Bone marrow (tissue), 2 donors: ENCODE data around the gene BAZ2A.
A peak's percentile ranks its signal among the peaks of the same experiment; 100 is the strongest.

Source experiments
- DNase-seq, 2 donors: peaks; one replicate each; lab custom pipeline; 2025; lab: John Stamatoyannopoulos, UW

The BAZ2A gene

DNA sequence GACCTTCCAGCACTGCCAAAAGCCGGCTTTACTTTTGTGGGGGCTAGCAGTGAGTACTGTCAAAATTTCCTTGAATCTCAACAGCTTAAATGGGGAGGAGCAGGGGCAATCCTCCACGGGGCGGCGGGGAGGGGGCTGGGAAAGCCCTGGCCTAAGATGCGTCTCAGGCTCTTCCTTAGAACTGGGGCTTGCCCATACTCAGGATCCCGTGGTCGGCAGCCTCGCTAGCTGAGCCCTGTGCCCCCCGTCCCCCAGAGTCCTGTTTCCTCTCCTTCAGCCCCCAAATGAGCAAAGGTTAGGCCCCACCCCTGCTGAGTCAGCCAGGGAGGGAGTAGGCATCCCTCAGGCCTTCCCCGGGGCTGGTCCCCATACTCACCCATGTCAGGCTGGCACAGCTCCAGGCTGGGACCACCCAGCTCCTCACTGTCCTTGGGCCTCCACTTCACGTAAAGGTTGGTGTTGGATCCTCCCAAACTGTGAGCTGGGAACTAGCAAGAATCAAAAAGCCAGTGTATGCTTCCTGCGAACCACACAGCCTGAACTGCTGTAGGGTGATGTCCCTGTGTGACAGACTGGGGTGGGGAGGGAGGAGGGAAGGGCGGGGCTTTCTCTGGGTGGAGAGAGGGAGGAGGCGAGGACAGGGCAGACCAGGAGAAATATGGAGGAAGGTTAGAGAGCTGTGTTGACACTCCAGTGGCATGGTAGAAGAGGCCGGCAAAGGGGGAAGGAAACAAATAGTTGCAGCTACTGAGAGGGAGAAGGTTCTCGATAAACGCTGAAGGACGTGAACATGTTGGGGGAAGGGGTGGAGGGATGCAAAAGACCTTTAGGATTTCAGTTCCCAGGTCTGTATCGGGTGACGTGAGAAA lies 5.9 kb upstream of the BAZ2A start:
- DNase-seq, result peak; percentile 78 to 82

DNA sequence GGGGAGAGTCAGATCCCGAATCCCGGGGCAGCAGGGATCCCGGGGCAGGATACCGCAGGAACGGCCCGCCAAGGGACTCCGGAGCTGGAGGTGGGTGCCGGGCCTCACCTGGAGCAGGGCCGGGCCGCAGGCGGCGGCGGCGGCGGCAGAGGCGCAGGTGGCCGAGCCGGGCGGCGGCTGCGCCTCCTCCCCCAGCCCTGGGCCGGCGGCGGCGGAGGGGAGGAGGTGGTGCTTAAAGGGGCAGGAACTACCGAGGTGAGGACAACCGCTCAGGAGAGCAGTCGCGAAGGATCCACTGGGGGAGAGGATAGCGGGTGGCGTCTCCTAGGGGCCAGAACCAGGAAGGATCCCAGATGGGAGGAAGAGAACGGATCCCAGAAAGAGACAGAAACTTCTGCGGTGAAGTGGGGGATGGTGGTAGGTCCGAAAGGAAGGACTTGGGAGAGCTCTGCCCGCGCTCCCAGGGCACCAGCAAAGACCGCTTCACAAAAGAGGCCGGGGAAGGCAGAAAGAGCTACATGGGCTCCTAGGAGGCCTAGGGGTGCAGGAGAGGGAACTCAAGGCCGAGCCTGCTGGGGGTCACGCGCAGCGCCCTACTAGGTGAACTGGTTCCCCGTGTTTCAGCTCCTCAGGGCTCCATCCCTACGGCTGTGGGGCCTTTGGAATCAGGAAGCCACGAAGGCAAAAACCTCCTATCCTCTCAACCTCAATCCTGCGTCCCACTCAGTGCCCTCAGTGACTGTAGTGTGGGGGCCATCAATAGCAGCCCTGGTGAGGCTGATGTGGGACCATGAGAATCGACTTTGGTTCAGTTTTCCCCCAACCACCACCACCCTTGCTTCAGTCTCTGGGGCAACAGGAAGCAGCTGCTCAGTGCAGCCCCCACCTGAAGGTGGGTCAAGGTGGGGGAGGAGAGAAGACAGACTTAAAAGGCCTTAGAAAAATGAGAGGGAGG lies 5.0 kb upstream of the BAZ2A start:
- peak; percentile 9 to 36 for DNase-seq

DNA sequence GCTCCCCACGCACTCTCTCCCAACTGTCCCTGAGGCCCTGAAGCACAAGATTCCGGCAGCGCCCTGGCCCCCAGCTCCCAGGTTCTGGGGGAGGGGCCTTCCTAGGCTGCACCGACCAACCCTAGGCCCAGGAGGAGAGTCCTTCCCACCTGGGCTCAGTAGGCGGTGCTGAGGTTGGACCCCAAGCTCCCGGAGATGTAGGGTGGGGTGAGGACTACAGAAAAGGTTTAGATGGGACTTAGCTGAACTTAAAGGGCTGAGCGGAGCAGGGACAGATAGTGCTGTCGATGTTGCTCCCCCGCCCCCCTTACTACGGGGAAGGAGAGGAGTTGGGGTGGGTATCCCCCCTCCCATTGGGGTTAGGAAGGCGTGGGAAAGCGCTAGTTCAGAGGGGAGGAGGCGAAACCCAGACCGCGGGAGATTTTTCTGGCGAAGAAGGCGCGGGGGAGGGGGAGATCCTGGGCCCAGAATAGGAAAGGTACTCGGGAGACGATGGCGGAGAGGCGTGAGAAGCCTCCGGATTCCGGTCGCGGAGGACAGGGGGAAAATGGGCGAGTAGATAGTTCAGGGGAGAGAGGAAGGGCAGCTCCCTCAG lies 4.2 kb upstream of the BAZ2A start:
- no peak for DNase-seq

DNA sequence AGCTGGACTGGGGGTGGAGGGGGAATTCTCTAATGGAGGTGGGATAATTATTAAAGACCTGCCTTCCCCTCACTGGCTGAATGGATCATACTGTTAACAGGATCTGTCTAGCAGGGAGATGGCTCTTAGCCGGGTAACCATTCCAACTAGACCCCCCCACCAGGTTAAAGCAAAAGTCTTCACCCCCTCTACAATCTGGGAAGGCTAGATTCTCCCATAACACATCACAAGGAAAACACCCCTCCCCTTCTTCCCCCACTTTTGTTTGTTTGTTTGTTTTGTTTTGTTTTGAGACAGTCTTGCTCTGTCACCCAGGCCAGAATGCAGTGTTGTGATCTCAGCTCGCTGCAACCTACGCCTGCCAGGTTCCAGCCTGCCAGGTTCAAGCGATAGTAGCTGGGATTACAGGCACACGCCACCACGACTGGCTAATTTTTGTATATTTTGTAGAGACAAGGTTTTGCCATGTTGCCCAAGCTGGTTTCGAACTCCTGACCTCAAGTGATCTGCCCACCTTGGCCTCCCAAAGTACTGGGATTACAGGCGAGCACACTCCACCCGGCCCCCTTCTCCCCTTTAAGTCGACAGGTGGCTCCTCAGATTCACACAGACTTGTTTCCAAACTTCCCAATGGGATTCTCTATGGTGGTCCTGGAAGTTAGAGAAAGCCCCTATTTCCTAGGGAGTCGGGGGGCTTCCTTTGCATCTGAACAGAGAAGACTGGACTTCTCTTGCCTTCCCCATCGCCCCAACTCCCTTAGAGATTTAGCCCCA lies 3.5 kb upstream of the BAZ2A start:
- no peak for DNase-seq

DNA sequence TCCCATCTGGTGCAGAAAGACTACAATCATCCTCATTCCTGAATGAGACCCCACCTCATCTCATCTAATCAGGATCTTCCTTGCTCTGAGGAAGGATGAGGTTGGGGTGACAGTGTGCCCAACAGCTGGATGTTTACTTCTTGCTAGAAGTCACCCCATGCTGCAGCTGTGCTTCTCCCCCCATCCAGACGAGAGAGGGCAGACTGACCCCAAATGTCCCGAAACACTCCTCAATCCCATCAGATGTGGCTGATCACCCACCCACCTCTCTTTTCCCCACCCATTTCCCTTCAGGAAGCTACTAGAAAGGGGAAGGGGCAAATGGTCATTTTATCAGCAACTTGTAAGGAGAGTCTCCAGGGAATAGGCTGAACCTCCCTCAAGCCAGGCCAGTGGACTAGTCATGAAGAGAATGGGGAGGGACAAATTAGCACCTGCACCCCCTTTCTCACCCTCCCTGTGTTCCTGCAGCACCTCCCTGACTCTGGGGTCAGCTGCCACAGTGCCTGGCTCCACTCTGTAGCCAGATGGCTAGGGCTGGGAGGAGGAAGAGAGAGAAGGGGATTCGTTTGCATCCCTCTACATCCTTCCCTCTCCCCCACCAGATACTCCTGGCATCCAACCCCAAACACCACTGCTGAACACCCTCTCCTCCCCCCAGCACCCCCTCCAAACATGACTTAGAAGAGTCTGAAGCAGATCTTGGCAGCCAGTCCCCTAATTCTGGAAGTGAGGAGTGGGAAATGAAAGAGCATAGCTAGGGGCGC lies 2.8 kb upstream of the BAZ2A start:
- DNase-seq, result no peak

DNA sequence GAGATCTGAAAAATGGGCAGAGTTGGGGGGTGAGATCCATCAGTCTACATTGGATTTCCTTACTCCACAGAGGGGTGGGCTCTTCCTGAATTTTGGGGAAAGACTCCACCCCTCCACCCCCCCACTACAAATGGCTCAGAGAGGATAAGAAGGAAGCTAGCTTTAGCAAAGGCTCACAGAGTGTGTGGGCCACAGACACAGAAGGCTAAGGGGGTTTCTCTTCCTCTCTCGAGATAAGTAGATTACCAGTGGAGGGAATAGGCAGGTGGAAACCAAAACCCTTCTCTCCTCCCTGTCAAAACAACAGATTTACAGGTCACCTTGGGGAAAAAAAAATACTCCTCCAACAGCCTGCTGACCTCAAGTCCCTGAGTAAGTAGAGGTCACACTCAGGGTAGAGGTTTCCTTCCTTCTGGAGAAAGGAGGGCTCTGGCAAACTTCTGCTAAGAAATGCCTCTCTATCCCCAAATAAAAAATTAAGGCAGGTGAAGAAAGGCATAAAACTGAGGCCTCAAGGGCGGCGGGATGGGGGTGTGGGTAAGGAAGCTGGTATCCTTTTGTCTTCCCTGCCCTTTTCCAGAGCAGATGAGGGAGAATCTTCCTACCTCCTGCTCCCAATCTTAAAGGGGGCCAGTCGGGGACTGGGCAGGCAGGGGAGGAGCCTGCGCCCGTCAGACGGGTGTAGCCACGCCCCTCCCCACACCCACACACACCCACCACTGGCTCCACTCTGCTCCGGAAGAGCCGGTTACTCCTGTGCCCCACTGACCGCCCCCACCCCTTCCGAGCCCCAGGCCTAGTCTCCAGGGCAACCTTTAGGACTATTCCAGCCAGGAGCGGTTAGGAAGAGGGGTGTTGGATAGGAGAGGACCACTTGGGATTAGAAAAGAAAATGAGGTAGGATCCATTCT lies 1.9 kb upstream of the BAZ2A start:
- DNase-seq, result peak in 1 of 2 donors; percentile 3

DNA sequence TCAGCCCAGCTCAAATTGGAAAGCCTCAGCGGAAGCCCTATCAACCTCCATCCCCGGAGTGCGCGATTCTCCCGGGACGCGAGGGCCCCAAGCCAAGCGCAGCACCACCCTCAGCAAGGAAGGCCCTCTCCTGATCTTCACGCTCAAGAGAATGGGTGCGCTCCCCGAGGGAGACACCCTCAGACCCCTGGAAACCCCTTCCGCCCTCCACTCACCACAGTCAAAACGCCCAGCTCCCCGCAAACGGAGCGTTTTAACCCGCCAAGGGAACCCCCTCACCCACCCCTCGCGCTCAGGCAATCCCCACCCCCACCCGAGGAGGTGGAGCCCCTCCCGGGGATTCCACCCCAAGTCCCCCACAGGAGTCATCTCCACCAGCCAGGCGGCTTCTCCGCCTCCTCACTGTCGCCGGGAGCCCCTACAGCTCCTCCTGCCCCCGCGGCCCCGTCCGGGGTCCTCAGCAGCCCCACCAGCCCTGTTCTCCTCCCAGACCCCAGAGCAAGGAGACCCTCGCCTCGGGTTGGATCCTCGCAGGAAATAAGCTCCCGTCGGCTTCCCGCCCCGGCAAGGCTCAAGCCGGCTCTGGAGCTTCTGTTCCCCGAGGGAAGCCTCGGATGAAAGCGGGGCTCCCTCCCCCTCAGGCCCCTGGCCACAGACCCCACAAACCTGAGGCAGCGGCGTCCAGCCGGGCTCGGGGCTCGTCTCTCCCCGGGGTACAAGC lies 507 bp downstream of the BAZ2A start:
- peak in 1 of 2 donors; percentile 30 for DNase-seq

DNA sequence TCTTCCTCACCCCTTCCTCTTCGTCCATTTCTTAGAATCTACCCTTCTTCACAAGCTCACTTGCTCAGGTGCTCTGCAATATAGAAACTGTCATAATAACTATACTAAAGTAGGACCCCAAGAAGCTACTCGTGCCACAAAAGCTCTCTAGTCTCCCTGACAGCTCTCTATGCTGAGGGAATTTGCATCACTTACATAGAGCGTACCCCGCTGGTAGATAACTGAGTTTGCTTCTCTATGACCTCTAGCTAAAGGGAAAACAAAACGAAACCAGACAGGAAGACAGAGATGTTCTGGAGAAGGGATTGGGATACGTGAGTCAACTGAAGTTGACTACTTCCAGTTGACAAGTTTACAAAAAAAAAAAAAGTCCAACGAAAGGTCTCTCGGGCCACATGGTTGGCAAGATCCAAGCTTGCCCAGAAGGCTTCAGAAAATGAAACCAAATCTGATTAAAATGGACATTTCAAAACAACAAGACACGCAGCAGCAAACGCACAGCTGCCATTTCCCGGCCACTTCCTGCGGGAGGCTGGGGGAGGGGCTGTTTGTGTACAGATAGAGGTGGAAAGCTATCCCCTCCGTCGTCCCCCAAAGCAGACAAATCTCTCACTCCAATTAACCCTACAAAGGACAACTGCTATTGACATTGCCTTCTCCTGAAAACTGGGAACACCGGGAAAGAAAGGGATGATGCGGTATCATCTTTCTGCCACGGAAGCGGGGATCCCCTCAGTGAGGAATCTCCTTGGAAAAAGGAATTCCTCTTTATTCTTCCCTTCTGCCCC lies 1.3 kb downstream of the BAZ2A start:
- DNase-seq, result peak in 1 of 2 donors; percentile 75

DNA sequence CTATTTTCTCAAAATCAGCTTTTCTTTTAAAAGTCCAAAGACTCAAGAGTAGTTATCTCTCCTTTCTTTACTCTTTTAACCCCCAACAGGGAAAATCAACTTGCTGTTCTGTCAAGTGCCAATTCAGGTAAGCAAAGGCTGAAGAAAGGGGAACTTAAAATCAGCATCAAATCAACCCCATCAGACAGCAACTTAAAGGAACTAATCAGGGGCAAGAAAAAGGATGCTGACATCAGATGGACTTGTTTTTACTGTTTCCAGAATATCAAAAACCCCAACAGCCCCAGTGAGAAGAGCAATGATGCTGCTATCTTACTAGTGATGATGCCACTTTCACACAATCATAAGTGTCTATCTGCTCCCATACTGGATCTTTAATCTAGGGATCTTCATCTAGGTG lies 3.4 kb downstream of the BAZ2A start:
- no peak for DNase-seq

DNA sequence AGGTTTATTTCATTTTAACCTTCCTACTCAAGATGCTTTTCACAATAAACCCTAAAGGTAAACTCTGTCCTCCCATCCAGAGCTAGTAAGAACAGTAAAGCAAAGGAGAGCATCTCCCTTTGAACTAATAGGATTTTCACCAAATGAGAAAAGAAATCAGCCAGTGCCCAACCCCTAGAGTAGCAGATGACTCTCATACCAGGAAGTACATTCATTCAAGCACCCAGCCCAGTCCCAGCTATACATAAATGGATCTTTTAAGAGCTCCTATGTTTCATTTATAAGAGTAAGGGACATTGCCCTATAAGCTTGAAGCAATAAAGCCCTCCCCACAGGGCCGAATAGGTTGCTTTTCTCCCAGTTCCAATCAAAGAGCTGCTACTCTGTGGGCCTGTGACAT lies 7.6 kb downstream of the BAZ2A start:
- DNase-seq, result no peak

DNA sequence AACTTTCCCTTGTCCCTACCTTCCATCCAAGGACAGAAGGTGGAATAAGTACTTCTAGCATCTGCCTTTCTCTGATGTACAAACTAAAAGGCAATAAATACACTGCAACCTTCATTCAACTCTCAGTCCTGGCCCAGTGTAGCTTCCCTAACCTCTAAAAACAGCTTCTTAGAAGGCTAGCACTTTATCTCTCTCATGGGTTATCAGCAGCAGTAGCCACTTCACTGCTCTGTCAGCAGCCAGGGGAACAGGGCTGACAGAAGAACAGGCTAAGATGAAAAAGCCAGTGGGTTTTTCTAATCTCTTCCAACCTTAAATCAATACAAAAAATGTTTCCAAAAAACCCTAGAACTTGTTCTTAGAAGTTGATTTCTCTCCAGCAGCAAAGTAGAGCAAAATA lies 13.2 kb downstream of the BAZ2A start:
- DNase-seq, result no peak

DNA sequence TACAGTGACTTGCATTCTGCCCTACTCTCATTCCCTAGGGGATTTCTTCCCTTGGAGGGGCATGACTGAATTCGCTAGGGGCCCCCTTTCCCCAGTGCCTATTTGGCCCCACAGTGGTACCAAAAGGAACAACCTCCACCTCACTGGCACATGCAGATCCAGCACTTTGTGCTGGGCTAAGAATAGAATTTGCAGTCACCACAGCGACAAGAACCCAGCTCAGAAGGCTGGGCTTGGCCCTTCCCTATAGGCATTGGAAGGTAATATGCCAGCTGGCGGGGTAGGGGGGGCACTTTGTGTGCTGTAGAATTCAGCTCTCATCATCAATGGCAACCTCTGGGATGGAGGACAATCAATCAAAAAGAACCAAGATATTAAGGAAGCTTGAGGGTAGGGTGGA lies 13.9 kb downstream of the BAZ2A start:
- DNase-seq, result no peak

DNA sequence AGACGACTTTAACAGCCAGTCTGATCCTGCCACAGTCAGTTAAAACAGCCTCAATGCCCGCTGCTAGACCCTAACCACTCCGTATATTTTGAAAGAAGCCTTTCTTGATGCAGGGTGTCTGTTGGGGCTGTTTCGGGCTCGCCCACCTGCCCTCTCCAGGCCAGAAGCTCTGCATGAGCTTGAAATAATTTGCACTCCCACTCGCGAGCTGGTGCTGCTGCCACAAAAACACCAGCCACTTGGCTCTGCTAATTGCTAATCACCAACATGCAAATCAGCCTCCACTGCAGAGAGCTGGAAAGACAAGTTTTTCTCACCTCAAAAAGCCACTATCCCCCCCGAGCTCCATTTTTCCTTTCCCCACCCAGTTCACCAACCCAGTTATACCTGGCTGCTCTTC lies 15.5 kb downstream of the BAZ2A start:
- DNase-seq, result no peak

DNA sequence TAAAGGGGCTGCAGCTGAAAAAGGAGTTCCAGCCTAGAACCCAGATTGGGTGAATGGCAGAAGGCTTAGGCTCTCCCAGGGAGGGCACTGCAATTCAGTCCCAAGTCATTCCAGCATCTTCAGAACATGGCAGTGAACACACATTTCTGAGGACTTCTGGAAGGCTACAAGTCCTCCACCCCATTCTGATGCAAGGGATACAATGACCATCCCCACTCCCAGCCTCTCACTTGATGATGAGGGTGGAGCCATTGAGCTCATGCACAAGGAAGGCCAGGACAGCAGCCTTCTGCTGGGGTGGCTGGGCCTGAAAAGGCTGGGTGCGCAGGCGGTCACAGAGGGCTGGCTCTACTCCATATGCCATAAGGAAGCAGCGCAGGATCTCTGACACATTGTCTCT lies 25.8 kb downstream of the BAZ2A start:
- no peak for DNase-seq

DNA sequence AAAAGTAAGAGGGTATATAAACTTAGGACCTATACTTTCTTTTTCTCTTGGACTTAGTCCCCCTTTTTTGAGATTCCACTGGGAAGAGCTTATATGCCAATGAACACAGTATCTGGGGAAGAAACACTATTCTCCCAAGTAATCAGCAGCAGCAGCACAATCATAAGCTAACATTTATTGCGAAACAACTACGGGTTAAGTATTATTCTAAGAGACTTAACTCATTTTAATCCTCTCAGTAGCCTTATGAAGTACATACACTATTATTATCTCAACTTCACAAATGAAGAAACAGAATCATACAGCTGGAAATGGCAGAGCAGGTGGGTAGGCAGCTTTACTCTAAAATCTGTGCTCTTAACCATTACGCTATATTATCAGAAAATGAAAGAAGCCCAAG lies 27.9 kb downstream of the BAZ2A start:
- DNase-seq, result no peak

DNA sequence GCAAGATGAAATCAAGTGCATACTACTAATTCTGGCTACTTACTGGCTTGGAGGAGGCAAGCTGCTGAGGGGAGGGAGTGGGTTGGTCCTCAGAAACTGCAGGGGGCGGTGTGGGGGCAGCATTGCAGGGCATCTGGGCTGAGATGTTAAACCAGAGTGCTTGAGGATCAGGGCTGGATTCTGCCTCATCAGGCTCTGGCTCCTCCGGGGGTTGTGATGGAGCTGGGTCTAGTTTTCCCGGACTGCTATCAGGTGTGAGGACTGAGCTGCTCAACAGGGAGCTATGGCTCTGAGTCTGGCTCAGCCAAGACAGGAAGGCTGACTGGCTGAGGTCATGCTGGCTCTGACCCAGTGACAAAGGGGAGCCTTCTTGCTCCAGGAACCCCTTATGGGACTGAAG lies 28.6 kb downstream of the BAZ2A start:
- peak in 1 of 2 donors; percentile 16 for DNase-seq

DNA sequence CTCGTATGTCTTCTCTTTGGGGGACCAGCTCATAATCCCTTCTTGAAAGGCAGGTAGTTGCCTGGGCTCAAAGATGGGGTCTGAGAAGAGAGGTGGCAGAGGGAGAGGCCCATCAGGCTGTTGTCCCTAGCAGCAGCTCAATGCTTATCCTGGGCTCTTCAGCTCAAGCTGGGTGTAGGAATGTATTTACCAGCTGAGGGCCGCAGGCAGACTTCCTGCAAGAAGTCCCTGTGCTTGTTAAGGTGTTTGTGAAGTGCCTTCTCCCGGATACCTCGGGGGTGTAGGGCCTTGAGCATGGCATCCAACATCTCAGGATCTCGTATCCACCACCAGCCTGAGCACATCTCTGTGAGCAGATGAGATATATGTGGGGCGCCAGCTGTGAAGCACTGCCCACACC lies 29.4 kb downstream of the BAZ2A start:
- DNase-seq, result no peak

DNA sequence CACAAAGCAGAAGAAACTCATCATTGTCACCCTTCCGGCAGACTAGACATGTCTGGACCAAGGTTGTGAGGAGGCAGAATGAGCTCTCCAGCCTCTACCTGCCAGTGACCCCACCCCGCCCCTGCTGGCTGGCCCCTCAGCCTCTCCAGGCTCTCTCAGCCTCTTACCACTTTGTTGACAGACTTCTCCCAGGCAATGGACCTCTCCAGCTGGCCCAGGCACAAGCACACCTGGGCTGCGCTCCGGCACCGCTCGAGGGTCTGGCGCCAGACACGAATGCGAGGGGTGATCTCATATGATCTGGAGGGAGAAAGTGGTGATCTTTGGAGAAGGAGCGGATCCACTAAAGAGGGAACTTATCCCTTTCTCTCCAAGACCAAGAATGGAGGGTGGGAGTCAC lies 30.3 kb downstream of the BAZ2A start:
- DNase-seq, result no peak
